Effector memory CD4-positive, alpha-beta T cell (primary cell): ENCODE results near the gene SLC37A2.

Source experiments
- DNase-seq, 3 donors: peaks; one replicate each; pipeline ENCODE4 v3.0.0-alpha.2; 2020
- H3K27ac ChIP-seq: 2 replicates; pipeline ENCODE4 v1.7.0; 2013; ENCODE audit warnings: mild to moderate bottlenecking, low read length, moderate library complexity; ENCODE audit not compliant: insufficient read depth, poor library complexity, severe bottlenecking
- H3K27me3 ChIP-seq: replicated peaks from 2 replicates; pipeline ENCODE4 v1.7.0; 2013; ENCODE audit warnings: mild to moderate bottlenecking, low read length; ENCODE audit not compliant: insufficient read depth, control insufficient read depth, poor library complexity, severe bottlenecking
- H3K36me3 ChIP-seq: 2 replicates; pipeline ENCODE4 v1.7.0; 2013; ENCODE audit warnings: mild to moderate bottlenecking, low read length, moderate library complexity; ENCODE audit not compliant: control insufficient read depth, insufficient read depth
- H3K4me1 ChIP-seq: 2 replicates; pipeline ENCODE4 v1.7.0; 2013; ENCODE audit warnings: low read length, mild to moderate bottlenecking; ENCODE audit not compliant: control insufficient read depth, insufficient read depth, poor library complexity, severe bottlenecking
- H3K4me3 ChIP-seq: 2 replicates; pipeline ENCODE4 v1.7.0; 2013; ENCODE audit warnings: low read length, low read depth, mild to moderate bottlenecking; ENCODE audit not compliant: insufficient read depth, poor library complexity, severe bottlenecking
- H3K9me3 ChIP-seq: 2 replicates; pipeline ENCODE4 v1.7.0; 2013; ENCODE audit warnings: mild to moderate bottlenecking, low read length, moderate library complexity; ENCODE audit not compliant: control insufficient read depth

The SLC37A2 gene

DNA sequence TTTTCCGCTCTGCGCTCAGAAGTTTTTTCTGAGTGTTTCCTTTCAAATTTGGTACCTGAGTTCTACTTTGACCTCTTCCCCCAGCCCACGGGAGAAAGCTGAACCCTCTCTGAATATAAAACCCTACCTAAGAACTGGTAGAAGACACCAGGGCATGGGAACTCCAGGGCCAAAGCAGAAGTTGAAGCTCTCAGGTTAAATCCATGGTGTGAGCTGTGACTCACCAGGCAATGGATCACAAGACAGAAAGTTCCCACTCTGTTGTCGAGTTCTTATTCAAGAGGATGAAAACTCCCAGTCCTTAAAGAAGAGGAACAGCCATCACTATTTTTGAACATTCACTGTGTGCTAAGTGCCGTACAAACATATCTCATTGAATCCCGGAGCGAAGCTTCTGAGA is 39.4 kb downstream of the SLC37A2 start:
- H3K27ac ChIP-seq = no peak overlapping the region
- H3K9me3 ChIP-seq = no peaks in the 10 kb centered on the region
- DNase-seq = no peak
- H3K4me3 ChIP-seq = no peak overlapping the region
- no peaks in the 10 kb centered on the region for H3K27me3 ChIP-seq
- H3K4me1 ChIP-seq = no peaks in the 10 kb centered on the region
- H3K36me3 ChIP-seq = peaks cover 21% of the 10 kb centered on the region

GRCh38 chr11:125105926-125106325 is 42.8 kb downstream of the SLC37A2 start:
- H3K4me3 ChIP-seq = no peak overlapping the region
- peaks cover 4% of the 10 kb centered on the region for H3K36me3 ChIP-seq
- no peaks in the 10 kb centered on the region for H3K9me3 ChIP-seq
- H3K27ac ChIP-seq = no peak overlapping the region
- no peak for DNase-seq
- H3K4me1 ChIP-seq = peaks cover 7% of the 10 kb centered on the region
- no peaks in the 10 kb centered on the region for H3K27me3 ChIP-seq

- H3K27ac ChIP-seq = no peak overlapping the region
- H3K27me3 ChIP-seq = no peaks in the 10 kb centered on the region
- H3K4me1 ChIP-seq = peaks cover 7% of the 10 kb centered on the region
- no peaks in the 10 kb centered on the region for H3K9me3 ChIP-seq
- DNase-seq = no peak
- no peaks in the 10 kb centered on the region for H3K36me3 ChIP-seq
- H3K4me3 ChIP-seq = no peak overlapping the region
Measured at GRCh38 chr11:125108469-125108868, 45.4 kb downstream of the SLC37A2 start.

GRCh38 chr11:125110506-125110905 is 47.4 kb downstream of the SLC37A2 start:
- no peak for DNase-seq
- peak overlapping the region; percentile 77 for H3K4me3 ChIP-seq

GRCh38 chr11:125111001-125111342 is 47.9 kb downstream of the SLC37A2 start:
- peak overlapping the region; percentile 73 for H3K27ac ChIP-seq
- peaks cover 7% of the 10 kb centered on the region for H3K4me1 ChIP-seq
- no peaks in the 10 kb centered on the region for H3K9me3 ChIP-seq
- H3K27me3 ChIP-seq = no peaks in the 10 kb centered on the region
- H3K4me3 ChIP-seq = peak overlapping the region; percentile 77
- DNase-seq = no peak
- H3K36me3 ChIP-seq = no peaks in the 10 kb centered on the region

More at GRCh38 chr11:125110506-125110905, 47.4 kb downstream of the SLC37A2 start:
- peak overlapping the region; percentile 73 for H3K27ac ChIP-seq
- H3K9me3 ChIP-seq = no peaks in the 10 kb centered on the region
- no peaks in the 10 kb centered on the region for H3K36me3 ChIP-seq
- H3K4me1 ChIP-seq = peaks cover 7% of the 10 kb centered on the region
- H3K27me3 ChIP-seq = no peaks in the 10 kb centered on the region

- peak within 1 kb of the TSS; percentile 77 for H3K4me3 ChIP-seq
- H3K4me1 ChIP-seq = peaks cover 7% of the 10 kb centered on the region
- no peaks in the 10 kb centered on the region for H3K36me3 ChIP-seq
- H3K27ac ChIP-seq = peak within 1 kb of the TSS; percentile 73
- no peaks in the 10 kb centered on the region for H3K9me3 ChIP-seq
- no peaks in the 10 kb centered on the region for H3K27me3 ChIP-seq
- DNase-seq = peak; percentile 91 to 94 (median 93)
Measured at GRCh38 chr11:125111343-125112207, 48.5 kb downstream of the SLC37A2 start, which contains the start of gene TMEM218. TMEM218 (minus strand) TSS chr11:125111626; CDS start chr11:125102241, 9,385 bp downstream.

GRCh38 chr11:125112208-125112604 is 49.1 kb downstream of the SLC37A2 start:
- Histone ChIP-seq H3K4me3 (peak overlapping the region; percentile 77), H3K27ac (peak overlapping the region; percentile 73)

GRCh38 chr11:125114518-125114917 is 51.4 kb downstream of the SLC37A2 start:
- Histone ChIP-seq H3K27me3 (no peaks in the 10 kb centered on the region), H3K4me1 (peaks cover 7% of the 10 kb centered on the region), H3K27ac (no peak overlapping the region), H3K36me3 (no peaks in the 10 kb centered on the region), H3K4me3 (no peak overlapping the region), H3K9me3 (no peaks in the 10 kb centered on the region)
- DNase-seq = no peak

More at GRCh38 chr11:125112208-125112604, 49.1 kb downstream of the SLC37A2 start:
- H3K36me3 ChIP-seq = no peaks in the 10 kb centered on the region
- no peak for DNase-seq
- H3K4me1 ChIP-seq = peaks cover 7% of the 10 kb centered on the region
- H3K27me3 ChIP-seq = no peaks in the 10 kb centered on the region
- H3K9me3 ChIP-seq = no peaks in the 10 kb centered on the region

GRCh38 chr11:125117429-125117828 is 54.3 kb downstream of the SLC37A2 start:
- Histone ChIP-seq H3K27me3 (no peaks in the 10 kb centered on the region), H3K27ac (no peak overlapping the region), H3K36me3 (no peaks in the 10 kb centered on the region), H3K4me3 (no peak overlapping the region), H3K4me1 (no peaks in the 10 kb centered on the region), H3K9me3 (no peaks in the 10 kb centered on the region)
- no peak for DNase-seq

- Histone ChIP-seq H3K27ac (no peak overlapping the region), H3K4me3 (no peak overlapping the region), H3K9me3 (no peaks in the 10 kb centered on the region), H3K4me1 (no peaks in the 10 kb centered on the region), H3K36me3 (no peaks in the 10 kb centered on the region), H3K27me3 (peaks cover 6% of the 10 kb centered on the region)
- DNase-seq = no peak
Measured at GRCh38 chr11:125123194-125123946, 60.3 kb downstream of the SLC37A2 start.
